ENCODE measurements around the gene ANK2.

The ANK2 gene

DNA sequence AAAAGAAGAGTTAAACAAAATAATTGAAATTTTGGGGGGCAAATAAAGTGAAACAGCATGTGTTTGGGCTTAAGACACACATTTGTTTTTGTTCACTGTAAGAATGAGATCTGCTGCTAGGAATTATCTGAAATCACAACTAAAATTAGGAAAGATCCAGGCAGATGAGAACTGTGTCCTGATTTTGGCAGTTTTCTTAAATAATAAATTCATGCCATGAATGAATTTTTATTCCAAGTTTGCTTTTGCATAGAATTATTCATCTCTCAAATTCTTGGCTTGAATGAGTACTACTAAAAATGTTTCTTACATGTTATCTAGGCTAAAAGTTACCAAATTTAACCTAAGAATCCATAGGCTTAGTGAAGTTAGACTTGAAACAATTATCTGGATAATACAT is 321.7 kb downstream of the ANK2 start:
- Histone ChIP-seq H3K36me3 (ENCODE audit: insufficient read depth, low read length) (no peaks in the 10 kb centered on the region), H3K4me2 (ENCODE audit: low read depth, low read length, poor library complexity, severe bottlenecking) (no peak overlapping the region), H2AFZ (ENCODE audit: low read length) (no peak overlapping the region), H3K4me1 (ENCODE audit: insufficient read depth, low read length, poor library complexity, severe bottlenecking) (peaks cover 5% of the 10 kb centered on the region), H3F3A (ENCODE audit: low read depth) (no peaks in the 10 kb centered on the region), H3K9me2 (replicated peaks; ENCODE audit: low read depth, low read length) (no peaks in the 10 kb centered on the region), H3K9ac (ENCODE audit: low read depth, low read length, poor library complexity, severe bottlenecking) (no peak overlapping the region), H3K27me3 (ENCODE audit: insufficient read depth, low read length, poor library complexity, severe bottlenecking) (no peaks in the 10 kb centered on the region), H4K20me1 (ENCODE audit: insufficient read depth, low read length, poor library complexity, severe bottlenecking) (no peaks in the 10 kb centered on the region), H3K79me2 (ENCODE audit: insufficient read depth, low read length) (no peaks in the 10 kb centered on the region), H3K4me3 (ENCODE audit: low read length, poor library complexity, severe bottlenecking) (no peak overlapping the region), H3K9me3 (ENCODE audit: insufficient read depth, low read depth, low read length) (no peaks in the 10 kb centered on the region)
- no peak for TF ChIP-seq EZH2phosphoT487 (IDR thresholded peaks at IDR 0.05; ENCODE audit: borderline replicate concordance)
- TF ChIP-seq, protein P1, sequence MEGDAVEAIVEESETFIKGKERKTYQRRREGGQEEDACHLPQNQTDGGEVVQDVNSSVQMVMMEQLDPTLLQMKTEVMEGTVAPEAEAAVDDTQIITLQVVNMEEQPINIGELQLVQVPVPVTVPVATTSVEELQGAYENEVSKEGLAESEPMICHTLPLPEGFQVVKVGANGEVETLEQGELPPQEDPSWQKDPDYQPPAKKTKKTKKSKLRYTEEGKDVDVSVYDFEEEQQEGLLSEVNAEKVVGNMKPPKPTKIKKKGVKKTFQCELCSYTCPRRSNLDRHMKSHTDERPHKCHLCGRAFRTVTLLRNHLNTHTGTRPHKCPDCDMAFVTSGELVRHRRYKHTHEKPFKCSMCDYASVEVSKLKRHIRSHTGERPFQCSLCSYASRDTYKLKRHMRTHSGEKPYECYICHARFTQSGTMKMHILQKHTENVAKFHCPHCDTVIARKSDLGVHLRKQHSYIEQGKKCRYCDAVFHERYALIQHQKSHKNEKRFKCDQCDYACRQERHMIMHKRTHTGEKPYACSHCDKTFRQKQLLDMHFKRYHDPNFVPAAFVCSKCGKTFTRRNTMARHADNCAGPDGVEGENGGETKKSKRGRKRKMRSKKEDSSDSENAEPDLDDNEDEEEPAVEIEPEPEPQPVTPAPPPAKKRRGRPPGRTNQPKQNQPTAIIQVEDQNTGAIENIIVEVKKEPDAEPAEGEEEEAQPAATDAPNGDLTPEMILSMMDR (conservative IDR thresholded peaks at IDR 0.05; ENCODE audit: low read length), result no peak

DNA sequence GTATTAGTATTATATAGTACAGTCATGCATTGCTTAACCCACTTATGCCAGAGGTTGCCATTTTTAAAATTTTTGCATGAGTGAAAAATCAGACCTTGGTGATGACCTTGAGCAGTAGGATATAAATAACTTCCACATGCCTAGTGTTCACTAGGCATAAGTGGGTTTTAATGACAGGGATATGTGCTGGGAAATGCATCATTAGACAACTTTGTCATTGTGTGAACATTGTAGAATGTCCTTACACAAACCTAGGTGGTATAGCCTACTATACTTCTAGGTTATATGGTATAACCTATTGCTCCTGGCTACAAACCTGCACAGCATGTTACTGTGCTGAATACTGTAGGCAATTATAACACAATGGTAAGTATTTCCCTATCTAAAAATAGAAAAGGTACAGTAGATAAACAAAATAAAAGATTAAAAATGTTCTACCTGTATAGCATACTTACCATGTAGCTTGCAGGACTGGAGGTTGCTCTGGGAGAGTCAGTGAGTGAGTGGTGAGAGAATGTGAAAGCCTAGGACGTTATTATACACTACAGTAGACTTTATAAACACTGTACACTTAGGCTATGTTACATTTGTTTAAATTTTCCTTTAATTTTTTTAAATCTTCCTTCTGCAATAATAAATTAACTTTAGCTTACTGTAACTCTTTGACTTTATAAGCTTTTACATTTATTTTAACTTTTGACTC is 326.7 kb downstream of the ANK2 start:
- no peak overlapping the region for H3K9ac ChIP-seq (ENCODE audit: low read depth, low read length, poor library complexity, severe bottlenecking)
- H3F3A ChIP-seq (ENCODE audit: low read depth), result no peaks in the 10 kb centered on the region
- H3K9me2 ChIP-seq (replicated peaks; ENCODE audit: low read depth, low read length), result no peaks in the 10 kb centered on the region
- H3K4me3 ChIP-seq (ENCODE audit: low read length, poor library complexity, severe bottlenecking), result no peak overlapping the region
- H3K36me3 ChIP-seq (ENCODE audit: insufficient read depth, low read length), result no peaks in the 10 kb centered on the region
- H3K27me3 ChIP-seq (ENCODE audit: insufficient read depth, low read length, poor library complexity, severe bottlenecking), result no peaks in the 10 kb centered on the region
- no peak overlapping the region for H3K4me2 ChIP-seq (ENCODE audit: low read depth, low read length, poor library complexity, severe bottlenecking)
- H3K79me2 ChIP-seq (ENCODE audit: insufficient read depth, low read length), result no peaks in the 10 kb centered on the region
- no peaks in the 10 kb centered on the region for H3K9me3 ChIP-seq (ENCODE audit: insufficient read depth, low read depth, low read length)
- no peaks in the 10 kb centered on the region for H4K20me1 ChIP-seq (ENCODE audit: insufficient read depth, low read length, poor library complexity, severe bottlenecking)
- no peaks in the 10 kb centered on the region for H3K4me1 ChIP-seq (ENCODE audit: insufficient read depth, low read length, poor library complexity, severe bottlenecking)
- TF ChIP-seq, protein P1 (conservative IDR thresholded peaks at IDR 0.05; ENCODE audit: low read length), result no peak
- no peak for TF ChIP-seq EZH2phosphoT487 (IDR thresholded peaks at IDR 0.05; ENCODE audit: borderline replicate concordance)
- no peak overlapping the region for H2AFZ ChIP-seq (ENCODE audit: low read length)

DNA sequence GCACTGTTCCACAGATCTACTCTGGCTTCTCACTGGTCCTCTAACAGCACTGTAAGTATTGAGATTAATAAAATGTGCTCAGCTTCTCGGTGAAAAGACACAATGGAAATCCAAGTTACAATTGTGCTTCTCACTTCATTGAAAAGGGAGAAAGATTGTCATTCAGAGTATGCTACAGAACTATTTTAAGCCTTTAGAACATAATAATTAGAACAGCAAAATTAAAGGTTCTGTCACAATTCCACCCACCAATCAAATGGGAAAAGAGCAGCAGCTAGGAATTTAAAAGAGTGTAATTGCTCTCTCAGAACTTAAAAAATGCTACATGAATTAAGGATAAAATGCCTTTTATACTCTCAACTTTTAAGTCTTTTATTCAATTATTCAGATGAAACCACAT is 329.4 kb downstream of the ANK2 start:
- H2AFZ ChIP-seq (ENCODE audit: low read length), result no peak overlapping the region
- no peaks in the 10 kb centered on the region for H3K36me3 ChIP-seq (ENCODE audit: insufficient read depth, low read length)
- H3K9me3 ChIP-seq (ENCODE audit: insufficient read depth, low read depth, low read length), result no peaks in the 10 kb centered on the region
- no peak overlapping the region for H3K4me2 ChIP-seq (ENCODE audit: low read depth, low read length, poor library complexity, severe bottlenecking)
- H3K9ac ChIP-seq (ENCODE audit: low read depth, low read length, poor library complexity, severe bottlenecking), result no peak overlapping the region
- TF ChIP-seq, protein P1 (conservative IDR thresholded peaks at IDR 0.05; ENCODE audit: low read length), result no peak
- no peak for TF ChIP-seq EZH2phosphoT487 (IDR thresholded peaks at IDR 0.05; ENCODE audit: borderline replicate concordance)
- no peaks in the 10 kb centered on the region for H3K9me2 ChIP-seq (replicated peaks; ENCODE audit: low read depth, low read length)
- H3F3A ChIP-seq (ENCODE audit: low read depth), result no peaks in the 10 kb centered on the region
- no peaks in the 10 kb centered on the region for H3K27me3 ChIP-seq (ENCODE audit: insufficient read depth, low read length, poor library complexity, severe bottlenecking)
- no peaks in the 10 kb centered on the region for H3K4me1 ChIP-seq (ENCODE audit: insufficient read depth, low read length, poor library complexity, severe bottlenecking)
- H3K4me3 ChIP-seq (ENCODE audit: low read length, poor library complexity, severe bottlenecking), result no peak overlapping the region
- no peaks in the 10 kb centered on the region for H4K20me1 ChIP-seq (ENCODE audit: insufficient read depth, low read length, poor library complexity, severe bottlenecking)
- H3K79me2 ChIP-seq (ENCODE audit: insufficient read depth, low read length), result no peaks in the 10 kb centered on the region

All from Loucy (cell line).